Right cardiac atrium (tissue), 5 donors: ENCODE results near the gene UFD1. TPM values are rescaled to one million over a fixed set of nuclear protein-coding genes. Genes with fewer than 3 reads are reported as not detected.
A peak's percentile ranks its signal among the peaks of the same experiment; 100 is the strongest.

Source experiments
- ATAC-seq, 2 donors: fragments of 200-7000 bp; cut with Tn5 transposase; one replicate each; pipeline versions ENCODE4 v1.8.0 to v1.9.1; 2020; ENCODE audit warnings: moderate library complexity in 2 of 2, mild to moderate bottlenecking in 1 of 2
- DNase-seq, 3 donors: peaks; one replicate each; pipeline ENCODE4 v3.0.0-alpha.2; 2020
- H3K27ac ChIP-seq: one replicate; pipeline ENCODE4 v1.5.1; 2013; ENCODE audit warnings: mild to moderate bottlenecking, low read length, control low read depth, moderate library complexity
- H3K27me3 ChIP-seq: one replicate; pipeline ENCODE4 v1.6.1; 2013; ENCODE audit not compliant: control insufficient read depth, insufficient read depth
- H3K4me1 ChIP-seq: one replicate; pipeline ENCODE4 v1.6.1; 2013; ENCODE audit warnings: low read length; ENCODE audit not compliant: control insufficient read depth, insufficient read depth
- H3K4me3 ChIP-seq: one replicate; pipeline ENCODE4 v1.5.1; 2013; ENCODE audit warnings: low read length, control low read depth
- H3K9me3 ChIP-seq: one replicate; pipeline ENCODE4 v1.6.1; 2013; ENCODE audit warnings: low read length; ENCODE audit not compliant: control insufficient read depth
- WGBS: extraction: QIAGEN DNeasy Blood & Tissue Kit; methylation state at CpG from one replicate; pipeline ENCODE4 v1.1.7; 2013; 5-methylcytosine and 5-hydroxymethylcytosine counted together
- intact Hi-C, 4 donors: fragments of 100-400 bp; cut with DNase I; formaldehyde crosslinking; loops; one replicate each; pipeline versions ENCODE4 v1.11.0 to v1.14.0; 2022 to 2023
- polyA plus RNA-seq: library from polyadenylated mRNA; stranded (reverse); fragments of 200-250 nt; gene quantifications from one replicate; pipeline ENCODE4 v1.2.3, GENCODE V29; 2013
- total RNA-seq, 4 donors: library from RNA; stranded (reverse); fragmentation: NEBNext Ultra II Directional; extraction: Animal tissue kit (Norgen Biotek cat#: 25700); gene quantifications; one replicate each; pipeline ENCODE4 v1.2.1, GENCODE V29; 2021
- donor health status: healthy with polysubstance abuse.
- donor health status: DM: no; HTN: yes; CAD: no.
- donor health status: DM: no; HTN: no; CAD: no.
- donor health status: DM: no; HTN: yes; CAD: no; lungs with severe emphysema.
- donor health status: DM: yes; HTN: yes; CAD: no.

UFD1 gene
- total and polyA plus RNA-seq, 5 donors, result 34.7 to 58.1 (median 44.3) TPM

DNA sequence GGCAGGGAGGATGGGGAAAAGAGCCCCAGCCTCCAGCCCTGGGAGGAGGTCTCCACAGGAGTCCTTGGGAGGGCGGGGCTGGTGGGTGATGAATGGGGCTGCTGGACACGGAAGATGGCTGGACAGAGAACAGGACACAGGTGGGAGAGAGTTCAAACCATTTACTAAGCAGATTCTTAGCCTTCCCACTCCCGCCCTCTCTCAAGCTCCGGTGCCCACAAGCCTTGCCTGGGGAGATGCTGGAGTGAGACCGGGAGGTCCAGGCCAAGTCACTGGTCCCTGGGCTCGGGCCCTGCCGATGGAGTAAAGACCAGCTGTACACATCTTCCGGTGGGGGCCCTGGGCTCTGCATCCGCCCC lies 43.9 kb upstream of the UFD1 start:
- ATAC-seq (no peak), DNase-seq (no peak)
- Histone ChIP-seq H3K27ac (no peak overlapping the region), H3K9me3 (no peaks in the 10 kb centered on the region), H3K4me1 (peaks cover 2% of the 10 kb centered on the region), H3K4me3 (peak overlapping the region; percentile 39), H3K27me3 (no peaks in the 10 kb centered on the region)
- 24% methylated on average over 9 of the region's 9 CpGs for WGBS
- intact Hi-C loops, result no loop called here

DNA sequence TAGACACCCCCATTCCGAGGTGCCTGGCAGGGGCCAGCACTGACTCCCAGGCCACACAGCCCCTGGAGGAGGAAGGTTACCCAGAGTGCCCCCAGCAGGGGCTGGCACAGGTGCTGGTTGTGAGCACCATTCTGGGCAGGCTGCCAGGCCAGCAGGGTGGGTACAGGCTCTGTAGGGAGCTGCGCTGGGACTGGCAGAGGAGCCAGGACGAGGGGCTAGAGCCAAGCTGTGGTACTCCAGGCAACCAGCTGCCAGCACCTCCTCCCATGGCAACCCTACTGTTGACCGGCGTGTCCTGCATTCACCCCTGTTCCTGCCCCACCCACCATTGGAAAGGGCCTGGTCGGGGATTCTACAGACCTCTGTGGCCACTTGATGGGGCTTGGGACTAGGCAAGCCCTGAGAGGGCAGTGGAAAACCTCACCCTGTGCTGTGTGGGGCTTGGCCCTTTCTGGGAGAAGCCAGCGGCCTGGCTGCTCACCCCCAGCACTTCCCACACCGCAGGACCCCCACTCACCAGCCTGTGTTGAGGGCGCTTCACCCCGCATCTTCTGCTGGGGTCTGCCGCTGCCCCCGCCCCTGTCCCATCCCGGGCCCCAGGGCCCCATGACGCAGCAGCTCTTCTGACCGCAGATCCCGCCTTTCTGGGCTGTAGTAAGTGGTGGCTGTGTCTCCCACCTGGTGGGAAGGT lies 43.3 kb upstream of the UFD1 start:
- Histone ChIP-seq H3K27ac (no peak overlapping the region), H3K9me3 (no peaks in the 10 kb centered on the region), H3K27me3 (no peaks in the 10 kb centered on the region), H3K4me3 (peak overlapping the region; percentile 39), H3K4me1 (peaks cover 2% of the 10 kb centered on the region)
- peak; percentile 2 to 12 for ATAC-seq
- 62% methylated on average over 16 of the region's 16 CpGs for WGBS
- peak in 2 of 3 donors; percentile 62 to 70 for DNase-seq
- intact Hi-C loops, result no loop called here

DNA sequence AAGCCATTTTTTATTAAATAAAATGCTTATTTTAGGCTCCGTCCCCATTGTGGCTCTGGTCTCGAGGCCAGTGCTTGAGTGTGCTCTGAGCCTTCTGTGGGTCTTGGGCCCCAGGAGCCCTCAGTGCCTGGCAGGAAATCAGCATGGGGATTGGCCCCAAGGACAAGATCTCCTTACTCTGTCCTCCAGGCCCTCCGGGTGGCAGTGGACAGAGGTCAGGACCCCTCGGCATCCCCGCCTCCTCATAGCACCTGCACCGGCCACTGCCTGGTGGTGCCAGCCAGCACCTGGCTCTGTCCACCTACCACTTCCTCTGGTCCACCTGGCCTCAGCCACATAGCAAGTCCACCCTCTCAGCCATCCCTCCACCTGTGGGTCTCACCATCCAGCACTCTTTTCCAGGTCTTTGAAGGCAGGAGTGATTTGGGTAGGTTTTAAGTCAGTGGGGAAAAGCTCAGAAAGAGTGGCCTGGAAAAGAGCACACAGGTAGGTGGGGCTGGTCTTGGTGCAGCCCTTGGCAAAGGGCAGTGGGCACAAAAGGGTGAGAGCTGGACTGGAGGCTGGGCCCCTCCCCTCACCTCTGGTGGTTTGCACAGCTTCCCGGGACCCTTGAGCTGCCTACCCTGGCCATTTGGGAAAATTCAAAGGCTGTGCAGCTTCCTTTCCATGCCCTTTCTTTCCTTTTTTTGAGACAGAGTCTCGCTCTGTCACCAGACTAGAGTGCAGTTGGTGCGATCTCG lies 41.7 kb upstream of the UFD1 start:
- WGBS, result 91% methylated on average over 10 of the region's 10 CpGs
- ATAC-seq (no peak), DNase-seq (no peak)
- Histone ChIP-seq H3K4me1 (peaks cover under 1% of the 10 kb centered on the region), H3K27ac (no peak overlapping the region), H3K27me3 (no peaks in the 10 kb centered on the region), H3K4me3 (no peak overlapping the region), H3K9me3 (no peaks in the 10 kb centered on the region)
- intact Hi-C loops, result no loop called here

DNA sequence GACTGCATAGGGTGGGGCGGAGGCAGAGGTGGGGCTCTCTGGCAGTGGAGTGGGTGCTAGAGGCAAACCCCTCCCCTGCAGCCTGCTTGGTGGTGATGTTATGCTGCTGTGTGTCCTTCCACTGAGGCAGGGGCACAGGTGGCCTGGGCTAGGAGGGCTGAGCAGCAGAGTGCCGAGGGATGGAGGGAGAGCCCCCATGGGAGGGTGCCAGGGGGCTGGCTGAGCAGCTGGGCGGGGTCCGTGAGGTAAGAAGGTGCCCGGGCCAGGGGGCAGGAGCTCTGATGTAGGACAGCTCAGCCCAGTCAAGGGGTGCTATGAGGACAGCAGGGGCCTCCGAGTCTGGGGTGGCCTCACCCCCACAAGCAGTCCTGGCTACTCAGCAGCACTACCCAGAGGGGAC lies 41.0 kb upstream of the UFD1 start:
- 84% methylated on average over 6 of the region's 6 CpGs for WGBS
- H3K4me3 ChIP-seq, result no peak overlapping the region

DNA sequence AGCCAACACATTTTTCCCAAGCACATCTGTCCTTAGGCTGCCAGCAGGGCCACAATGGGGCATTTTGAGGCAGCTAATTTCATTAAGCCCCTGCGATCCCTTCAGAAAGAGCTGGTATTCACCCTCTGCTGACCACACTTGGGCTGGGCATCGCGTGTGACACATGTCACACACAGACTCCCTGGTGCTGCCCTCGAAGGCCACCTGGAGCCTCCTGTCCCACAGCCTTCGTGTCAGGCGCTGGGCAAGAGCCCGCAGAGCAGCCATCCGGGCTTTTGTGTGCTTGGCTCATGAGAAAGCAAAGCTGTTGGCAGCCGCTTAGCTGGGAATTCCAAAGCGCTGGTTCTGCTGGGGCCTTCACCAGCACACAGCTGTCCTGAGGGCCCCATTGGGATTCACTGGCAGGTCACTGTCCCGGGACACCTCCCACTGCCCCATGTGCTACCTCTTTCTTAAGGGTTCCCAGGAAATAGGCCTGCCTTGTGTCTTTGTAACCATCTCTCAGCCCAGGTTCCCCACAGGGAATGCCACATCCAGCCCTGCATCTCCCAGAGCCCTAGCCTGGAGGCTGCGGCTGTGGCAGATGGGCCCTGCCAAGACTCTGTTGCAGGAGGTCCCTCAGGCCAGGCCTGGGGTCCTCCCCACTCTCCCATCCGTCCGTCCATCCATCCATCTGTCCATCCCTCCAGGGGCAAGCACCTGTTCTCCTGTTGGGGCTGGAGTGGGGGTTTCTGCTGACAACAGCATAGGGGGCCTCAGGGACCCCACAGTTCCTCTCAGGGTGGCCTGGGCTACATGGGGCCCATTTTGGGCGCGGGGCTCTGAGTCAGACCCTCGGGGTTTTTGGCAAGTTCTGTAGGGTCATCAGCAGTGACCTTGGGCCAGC lies 40.3 kb upstream of the UFD1 start:
- ATAC-seq (no peak), DNase-seq (no peak)
- Histone ChIP-seq H3K4me3 (no peak overlapping the region), H3K27ac (no peak overlapping the region), H3K4me1 (no peaks in the 10 kb centered on the region), H3K9me3 (no peaks in the 10 kb centered on the region), H3K27me3 (no peaks in the 10 kb centered on the region)
- intact Hi-C loops, result no loop called here
- 85% methylated on average over 17 of the region's 17 CpGs for WGBS

More for the DNA sequence above, 41.0 kb upstream of the UFD1 start:
- H3K27ac ChIP-seq, result no peak overlapping the region
- DNase-seq (no peak), ATAC-seq (no peak)
- intact Hi-C loops, result no loop called here
- H3K4me1 ChIP-seq, result no peaks in the 10 kb centered on the region
- H3K27me3 ChIP-seq, result no peaks in the 10 kb centered on the region
- H3K9me3 ChIP-seq, result no peaks in the 10 kb centered on the region

DNA sequence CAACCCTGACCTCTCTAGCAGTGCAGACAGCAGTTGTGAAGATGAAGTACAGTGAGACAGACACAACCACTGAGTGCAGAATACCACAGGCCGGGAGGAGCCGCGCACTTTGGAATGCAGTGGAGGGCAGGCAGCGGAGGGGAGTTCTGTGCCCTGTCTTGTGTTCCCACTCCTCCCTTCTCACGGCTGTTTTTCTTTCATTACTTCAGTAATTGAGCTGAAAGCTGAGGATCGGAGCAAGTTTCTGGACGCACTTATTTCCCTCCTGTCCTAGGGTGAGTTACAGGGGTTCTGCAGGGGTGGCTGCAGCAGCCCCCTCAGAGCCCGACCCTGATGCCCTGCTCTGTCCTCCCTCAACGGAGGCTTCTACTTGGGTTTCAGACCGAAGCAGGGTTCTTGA lies 39.6 kb upstream of the UFD1 start:
- 87% methylated on average over 10 of the region's 10 CpGs for WGBS
- no peaks in the 10 kb centered on the region for H3K4me1 ChIP-seq
- ATAC-seq, result no peak
- no peak overlapping the region for H3K27ac ChIP-seq
- H3K27me3 ChIP-seq, result no peaks in the 10 kb centered on the region
- intact Hi-C loops, result no loop called here
- H3K4me3 ChIP-seq, result no peak overlapping the region
- H3K9me3 ChIP-seq, result no peaks in the 10 kb centered on the region
- DNase-seq, result no peak

DNA sequence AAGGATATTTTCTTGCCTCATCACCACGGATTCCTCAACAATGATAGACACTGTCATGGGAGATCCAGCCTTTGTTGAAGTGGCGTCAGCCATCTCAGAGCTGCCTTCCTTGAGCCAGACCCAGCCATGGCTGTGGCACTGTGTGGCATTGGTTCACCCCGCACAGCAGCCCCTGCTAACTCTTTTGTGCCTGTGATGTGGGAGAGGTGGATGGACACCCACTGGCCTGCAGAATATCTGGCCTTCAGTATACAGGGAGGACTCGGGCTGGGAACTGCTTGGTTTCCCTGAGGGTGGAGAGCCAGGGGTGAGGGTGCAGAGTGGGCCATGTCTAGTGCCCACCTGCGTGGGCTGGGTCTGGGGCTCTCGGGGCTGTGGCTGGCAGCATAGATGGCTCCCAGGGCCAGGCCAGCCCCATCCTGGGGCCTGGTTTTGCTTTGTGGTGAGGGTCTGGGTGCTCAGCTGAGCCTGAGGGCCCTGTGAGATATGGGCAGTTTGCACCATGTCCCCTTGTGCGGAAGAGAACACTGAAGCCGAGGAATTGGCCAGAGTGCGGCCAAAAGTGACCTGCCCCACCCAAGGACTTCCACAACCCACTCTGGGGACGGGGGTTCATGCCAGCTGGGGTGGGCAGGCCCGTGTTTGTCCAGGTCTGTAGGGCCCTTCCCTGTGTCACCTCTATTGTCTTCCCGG lies 39.1 kb upstream of the UFD1 start:
- intact Hi-C loops, result no loop called here
- DNase-seq, result no peak

DNA sequence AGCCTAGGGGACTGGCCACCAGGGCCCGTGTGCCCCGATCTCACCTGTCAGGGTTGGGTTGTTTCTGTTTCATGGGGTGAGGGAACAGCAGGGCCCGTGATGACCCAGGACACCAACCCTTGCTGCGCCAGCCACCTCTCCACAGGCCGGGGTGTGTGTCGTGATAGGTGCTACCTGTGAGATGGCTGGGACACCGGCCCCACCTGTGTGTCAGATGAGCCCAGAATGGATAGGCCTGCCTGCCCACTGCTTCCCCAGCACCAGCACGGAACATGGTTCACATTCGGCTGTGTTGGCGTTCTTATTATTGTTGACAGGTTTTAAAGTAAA lies 38.1 kb upstream of the UFD1 start:
- intact Hi-C loops, result no loop called here
- 92% methylated on average over 10 of the region's 10 CpGs for WGBS
- no peak for DNase-seq

More for the DNA sequence above, 39.1 kb upstream of the UFD1 start:
- Histone ChIP-seq H3K27me3 (no peaks in the 10 kb centered on the region), H3K9me3 (no peaks in the 10 kb centered on the region), H3K4me1 (no peaks in the 10 kb centered on the region), H3K27ac (no peak overlapping the region), H3K4me3 (no peak overlapping the region)
- no peak for ATAC-seq
- WGBS, result 83% methylated on average over 12 of the region's 12 CpGs

DNA sequence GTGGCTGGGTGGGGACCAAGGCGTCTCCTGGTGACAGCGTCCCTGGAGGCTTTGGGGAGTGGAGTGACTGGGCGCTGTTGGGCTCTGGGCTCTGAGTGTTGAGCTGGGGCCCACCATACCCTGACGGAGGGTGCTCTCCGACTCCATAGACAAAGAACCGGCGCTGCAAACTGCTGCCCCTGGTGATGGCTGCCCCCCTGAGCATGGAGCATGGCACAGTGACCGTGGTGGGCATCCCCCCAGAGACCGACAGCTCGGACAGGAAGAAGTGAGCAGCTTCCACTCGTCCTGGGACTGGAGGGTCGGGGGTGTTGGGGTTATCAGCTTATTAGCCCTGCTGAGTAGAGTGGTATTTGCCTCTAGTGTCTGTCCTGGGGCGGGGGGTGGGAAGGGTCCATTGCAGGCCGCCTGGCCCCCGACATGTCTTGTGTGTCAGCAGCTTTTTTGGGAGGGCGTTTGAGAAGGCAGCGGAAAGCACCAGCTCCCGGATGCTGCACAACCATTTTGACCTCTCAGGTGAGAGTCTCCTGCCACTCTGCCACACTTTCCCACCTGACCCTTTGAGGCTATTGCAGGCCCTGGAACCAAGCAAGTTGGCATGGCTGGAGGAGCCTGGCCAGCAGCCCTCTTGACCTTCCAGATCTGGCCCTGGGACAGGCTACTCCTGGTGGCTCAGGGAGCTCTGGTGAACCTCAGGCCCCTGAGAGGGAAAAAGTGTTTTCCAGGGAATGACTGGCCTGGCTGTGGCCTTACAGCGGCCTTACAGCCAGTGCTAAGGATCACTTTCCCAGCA lies 37.6 kb upstream of the UFD1 start:
- no peak for ATAC-seq
- Histone ChIP-seq H3K4me3 (no peak overlapping the region), H3K27me3 (no peaks in the 10 kb centered on the region), H3K27ac (no peak overlapping the region), H3K4me1 (no peaks in the 10 kb centered on the region), H3K9me3 (no peaks in the 10 kb centered on the region)
- intact Hi-C loops, result no loop called here
- 89% methylated on average over 19 of the region's 19 CpGs for WGBS
- DNase-seq, result no peak

More for the DNA sequence above, 38.1 kb upstream of the UFD1 start:
- Histone ChIP-seq H3K4me1 (no peaks in the 10 kb centered on the region), H3K4me3 (no peak overlapping the region), H3K27me3 (no peaks in the 10 kb centered on the region), H3K27ac (no peak overlapping the region), H3K9me3 (no peaks in the 10 kb centered on the region)
- no peak for ATAC-seq

DNA sequence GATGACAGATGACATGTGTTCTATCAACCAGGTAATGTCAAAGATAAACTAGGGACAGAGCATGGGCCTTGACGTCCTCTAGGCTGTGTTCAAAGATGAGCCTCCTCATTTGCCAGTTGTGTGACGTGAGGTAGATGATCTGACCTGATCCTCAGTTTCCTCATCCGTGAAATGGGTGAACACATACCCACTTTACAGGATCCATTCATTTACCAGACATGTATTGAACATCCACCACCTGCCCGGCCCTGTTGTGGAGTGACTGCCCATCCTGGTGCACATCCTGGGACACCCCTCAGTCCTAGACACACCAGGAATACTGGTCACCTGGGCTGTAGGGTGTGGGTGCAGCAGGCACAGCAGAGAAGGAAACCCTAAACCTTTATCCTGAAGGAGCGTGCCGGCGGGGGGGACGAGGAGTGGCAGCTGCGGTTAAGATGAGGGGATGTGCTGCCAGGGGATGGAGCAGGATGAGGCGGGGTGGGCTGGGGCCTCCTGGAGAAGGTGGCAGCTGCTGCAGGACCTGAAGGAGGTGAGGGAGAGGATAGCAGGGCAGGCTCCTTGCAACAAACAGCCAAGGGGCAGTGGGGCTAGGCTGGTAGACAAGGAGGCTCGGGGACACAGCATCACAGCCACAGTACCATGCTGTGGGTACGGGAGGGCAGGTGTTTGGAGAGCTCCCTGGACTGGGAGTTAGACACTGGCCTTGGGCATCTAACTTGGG lies 36.8 kb upstream of the UFD1 start:
- Histone ChIP-seq H3K4me1 (no peaks in the 10 kb centered on the region), H3K9me3 (no peaks in the 10 kb centered on the region), H3K4me3 (no peak overlapping the region), H3K27me3 (no peaks in the 10 kb centered on the region), H3K27ac (no peak overlapping the region)
- no peak for ATAC-seq
- intact Hi-C loops, result no loop called here
- no peak for DNase-seq
- WGBS, result 95% methylated on average over 12 of the region's 12 CpGs
